Measurements from ENCODE around the gene IFT80.
A peak's percentile ranks its signal among the peaks of the same experiment; 100 is the strongest.
"Not testable (repeated sequence)": the region's sequence is repeated elsewhere in the genome, so short reads cannot be mapped to it uniquely, and the experiment has no call there.

IFT80 gene

GRCh38 chr3:160368804-160369203 lies 30.2 kb downstream of the IFT80 start:
- FAIRE-seq, result no peak
- DNase-seq (ENCODE audit: low spot score), result no peak

- DNase-seq (ENCODE audit: low spot score), result no peak
- FAIRE-seq, result no peak
Observed at GRCh38 chr3:160365869-160366522, 33.0 kb downstream of the IFT80 start.

DNA sequence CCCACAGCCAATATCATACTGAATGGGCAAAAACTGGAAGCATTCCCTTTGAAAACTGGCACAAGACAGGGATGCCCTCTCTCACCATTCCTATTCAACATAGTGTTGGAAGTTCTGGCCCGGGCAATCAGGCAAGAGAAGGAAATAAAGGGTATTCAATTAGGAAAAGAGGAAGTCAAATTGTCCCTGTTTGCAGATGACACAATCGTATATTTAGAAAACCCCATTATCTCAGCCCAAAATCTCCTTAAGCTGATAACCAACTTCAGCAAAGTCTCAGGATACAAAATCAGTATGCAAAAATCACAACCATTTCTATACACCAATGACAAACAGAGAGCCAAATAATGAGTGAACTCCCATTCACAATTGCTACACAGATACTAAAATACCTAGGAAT lies 36.1 kb downstream of the IFT80 start:
- FAIRE-seq, result not testable (repeated sequence)

DNA sequence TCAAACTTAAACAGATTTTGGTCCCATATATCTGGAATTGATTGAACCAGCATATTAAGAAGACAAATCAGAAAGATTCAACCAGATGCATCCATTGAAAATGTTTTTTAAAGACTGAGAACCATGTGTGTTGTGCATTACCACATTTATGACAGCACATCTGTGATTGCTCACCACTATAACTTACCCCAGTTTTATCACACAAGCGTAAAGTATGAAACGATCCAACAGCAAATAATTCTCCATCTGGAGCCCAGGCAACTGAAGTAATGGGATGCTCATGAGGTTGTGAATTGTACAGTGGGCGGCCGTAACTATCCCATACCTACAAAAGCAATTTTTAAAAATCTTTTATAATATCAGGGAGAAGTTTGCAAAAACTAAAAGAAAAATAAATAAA lies 43.2 kb downstream of the IFT80 start:
- DNase-seq (ENCODE audit: low spot score) (no peak), FAIRE-seq (no peak)

More for the DNA sequence above, 36.1 kb downstream of the IFT80 start:
- DNase-seq (ENCODE audit: low spot score), result not testable (repeated sequence)

DNA sequence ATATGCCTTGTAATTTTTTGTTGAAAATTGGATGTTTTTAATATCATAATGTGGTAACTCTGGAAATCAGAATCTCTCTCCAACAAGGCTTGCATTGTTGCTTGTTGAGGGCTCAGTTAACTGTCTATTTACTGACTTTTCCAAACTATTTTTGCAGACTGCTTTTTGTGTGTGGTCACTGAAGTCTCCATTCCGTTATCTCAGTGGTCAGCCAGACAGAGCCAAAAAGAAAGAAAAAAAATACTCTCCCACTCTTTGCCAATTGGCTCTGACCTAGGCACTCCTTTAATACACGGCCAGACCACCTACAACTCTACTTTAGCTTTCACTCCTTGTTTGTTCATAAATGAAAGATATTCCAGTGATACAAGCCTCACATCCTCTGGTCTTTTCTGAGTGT lies 52.5 kb downstream of the IFT80 start:
- DNase-seq (ENCODE audit: low spot score) (no peak), FAIRE-seq (no peak)

DNA sequence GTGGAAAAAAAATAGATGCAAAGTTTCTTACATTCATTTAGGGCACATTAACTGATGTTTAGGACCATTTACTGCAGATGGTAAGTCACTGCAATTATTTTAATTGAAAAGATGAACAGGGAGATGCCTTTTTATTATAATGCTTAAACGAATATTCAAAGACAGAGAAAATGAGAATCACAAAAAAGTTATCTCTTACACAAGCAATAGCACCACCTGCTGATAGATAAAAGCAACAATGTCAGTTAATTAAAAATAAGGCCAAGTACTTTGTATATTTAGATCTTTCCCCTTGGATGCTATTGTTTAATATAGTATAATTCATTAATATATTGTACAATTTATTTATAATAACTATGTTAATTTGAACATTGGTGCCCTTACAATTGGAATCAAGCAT lies 55.9 kb downstream of the IFT80 start:
- peak; percentile 82 for FAIRE-seq
- peak; percentile 43 for DNase-seq (ENCODE audit: low spot score)

- FAIRE-seq, result no peak
- no peak for DNase-seq (ENCODE audit: low spot score)
Observed at GRCh38 chr3:160340351-160340750, 58.7 kb downstream of the IFT80 start.

DNA sequence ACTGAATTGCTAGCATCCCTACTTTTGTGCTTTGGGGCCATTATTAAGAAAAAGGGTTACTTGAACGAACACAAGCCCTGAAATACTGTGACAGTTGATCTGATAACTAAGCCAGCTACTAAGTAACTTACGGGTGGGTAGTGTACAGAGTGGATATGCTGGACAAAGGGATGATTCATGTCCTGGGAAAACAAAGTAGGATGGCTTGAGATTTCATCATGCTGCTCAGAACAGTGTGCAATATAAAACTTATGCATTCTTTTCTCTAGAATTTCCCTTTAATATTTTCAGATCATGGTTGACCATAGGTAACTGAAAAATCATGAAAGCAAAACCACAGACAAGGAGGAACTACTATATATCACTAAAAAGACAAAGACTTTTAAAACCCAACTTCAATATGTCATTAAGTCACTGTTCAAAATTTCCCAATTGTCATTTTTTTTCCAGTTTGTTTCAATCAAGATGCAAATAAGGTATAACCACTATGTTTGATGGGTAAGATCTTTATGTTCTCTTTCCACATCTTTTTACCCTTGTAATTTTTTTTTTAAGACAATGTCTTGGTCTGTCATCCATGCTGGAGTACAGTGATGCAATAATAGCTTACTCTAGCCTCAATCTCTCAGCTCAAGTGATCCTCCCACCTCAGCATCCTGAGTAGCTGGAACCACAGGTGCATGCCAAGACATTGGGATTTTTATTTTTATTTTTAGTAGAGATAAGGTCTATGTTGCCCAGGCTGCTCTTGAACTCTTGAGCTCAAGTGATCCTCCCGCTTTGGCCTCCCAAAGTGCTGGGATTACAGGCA lies 67.7 kb downstream of the IFT80 start:
- peak; percentile 90 for FAIRE-seq
- peak; percentile 70 for DNase-seq (ENCODE audit: low spot score)

DNA sequence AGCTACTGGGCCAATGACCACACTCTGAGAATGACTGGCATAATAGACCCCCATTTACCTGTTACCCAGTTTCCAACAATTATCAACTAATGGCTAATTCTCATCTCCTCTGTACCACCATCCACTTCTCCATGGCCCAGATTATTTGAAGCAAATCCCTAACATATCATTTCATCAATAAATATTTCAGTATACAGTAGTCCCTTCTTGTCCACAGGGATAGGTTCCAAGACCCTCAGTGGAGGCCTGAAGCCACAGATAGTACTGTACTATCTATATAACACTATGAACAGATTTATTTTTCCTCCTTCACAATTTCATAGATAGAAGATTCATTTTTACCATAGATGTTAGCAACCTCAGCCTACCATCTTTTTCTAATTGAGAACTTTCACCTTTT lies 68.3 kb downstream of the IFT80 start:
- no peak for FAIRE-seq
- no peak for DNase-seq (ENCODE audit: low spot score)

DNA sequence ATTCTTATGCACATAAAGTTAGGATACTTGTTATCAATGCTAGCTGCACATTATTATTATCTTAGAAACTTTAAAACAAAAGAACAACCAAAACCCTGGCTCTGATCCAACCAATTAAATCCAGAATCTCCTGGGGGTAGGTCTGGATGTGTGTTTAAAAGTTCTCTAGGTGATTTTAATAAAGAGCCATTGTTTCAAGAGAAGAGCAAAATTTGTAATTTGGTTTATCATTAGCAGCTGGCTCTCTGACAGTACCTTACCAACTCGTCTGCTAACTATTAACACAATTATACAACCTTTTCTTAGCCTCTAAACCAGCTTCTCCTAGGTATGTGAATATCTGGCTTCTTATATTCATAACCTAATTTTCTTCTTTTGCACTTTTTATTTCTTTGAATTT lies 68.9 kb downstream of the IFT80 start:
- DNase-seq (ENCODE audit: low spot score), result no peak
- FAIRE-seq, result no peak

DNA sequence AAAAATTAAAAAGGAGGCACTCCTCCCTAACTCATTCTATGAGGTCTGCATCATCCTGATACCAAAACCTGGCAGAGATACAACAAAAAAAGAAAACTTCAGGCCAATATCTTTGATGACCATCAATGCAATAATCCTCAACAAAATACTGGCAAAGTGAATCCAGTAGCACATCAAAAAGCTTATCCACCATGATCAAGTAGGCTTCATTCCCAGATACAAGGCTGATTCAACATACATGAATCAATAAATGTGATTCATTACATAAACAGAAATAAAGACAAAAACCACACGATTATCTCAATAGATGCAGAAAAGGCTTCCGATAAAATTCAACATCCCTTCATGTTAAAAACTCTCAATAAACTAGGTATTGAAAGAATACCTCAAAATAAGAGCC lies 72.7 kb downstream of the IFT80 start:
- FAIRE-seq; DNase-seq (ENCODE audit: low spot score): not testable (repeated sequence)

DNA sequence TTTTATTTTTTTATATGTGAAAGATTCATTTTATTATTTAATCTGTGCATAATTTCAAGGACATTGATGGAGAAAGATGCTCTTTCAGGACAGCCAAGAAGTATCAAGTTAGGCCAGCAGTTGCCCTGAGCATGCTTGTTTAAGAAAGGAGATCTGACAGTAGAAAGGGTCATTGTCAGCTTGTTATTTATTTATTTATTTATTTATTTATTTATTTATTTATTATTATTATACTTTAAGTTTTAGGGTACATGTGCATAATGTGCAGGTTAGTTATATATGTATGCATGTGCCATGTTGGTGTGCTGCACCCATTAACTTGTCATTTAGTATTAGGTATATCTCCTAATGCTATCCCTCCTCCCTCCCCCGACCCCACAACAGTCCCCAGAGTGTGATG lies 77.2 kb downstream of the IFT80 start:
- not testable (repeated sequence) for FAIRE-seq; DNase-seq (ENCODE audit: low spot score)

GRCh38 chr3:160319322-160319721 lies 79.7 kb downstream of the IFT80 start:
- DNase-seq (ENCODE audit: low spot score) (no peak), FAIRE-seq (no peak)

GRCh38 chr3:160314995-160315394 lies 84.0 kb downstream of the IFT80 start:
- DNase-seq (ENCODE audit: low spot score) (no peak), FAIRE-seq (no peak)

DNA sequence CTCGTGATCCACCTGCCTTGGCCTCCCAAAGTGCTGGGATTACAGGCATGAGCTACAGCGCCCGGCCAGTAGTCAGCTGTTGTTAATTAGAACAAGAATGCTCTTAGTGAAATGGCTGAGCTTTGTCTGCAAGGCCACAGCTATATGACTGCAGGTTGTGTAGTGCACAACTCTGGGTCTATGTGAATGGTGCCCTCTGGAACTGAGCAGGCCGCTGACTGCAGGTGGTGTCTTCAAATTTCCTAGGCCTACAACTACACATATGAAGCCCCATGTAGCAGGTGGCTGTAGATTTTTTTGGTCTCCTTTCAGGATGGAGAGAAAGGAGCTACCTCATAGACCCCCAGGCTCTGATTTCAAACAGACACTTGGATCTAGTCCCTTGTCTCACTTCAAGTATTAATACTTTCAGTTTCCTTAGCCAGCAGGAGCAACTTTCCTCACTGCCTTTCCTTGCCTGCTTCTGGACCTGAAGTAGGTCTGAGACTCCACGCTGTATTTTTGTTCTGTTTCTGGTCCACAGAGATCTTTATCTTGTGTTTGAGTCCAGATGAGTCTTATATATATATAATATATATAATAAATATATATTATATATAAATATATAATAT lies 86.9 kb downstream of the IFT80 start:
- FAIRE-seq, result no peak
- DNase-seq (ENCODE audit: low spot score), result no peak

DNA sequence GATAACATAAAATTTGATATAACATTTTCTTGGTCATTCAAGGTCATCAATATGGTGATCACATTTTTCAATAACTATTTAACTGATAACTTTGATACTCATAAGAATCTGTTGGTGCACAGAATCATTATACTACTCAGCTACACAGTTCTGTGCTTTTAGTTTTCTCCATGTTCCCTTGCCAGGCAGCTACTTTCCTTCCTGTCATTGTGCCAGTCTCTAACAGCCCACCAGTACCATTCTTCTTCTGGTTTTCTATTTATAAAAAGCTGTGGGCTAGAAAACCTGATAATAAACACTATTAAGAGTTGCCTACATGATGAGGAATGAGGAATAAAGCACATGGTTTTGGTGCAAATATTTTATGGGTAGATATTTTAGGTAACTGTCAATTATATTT lies 96.2 kb downstream of the IFT80 start:
- no peak for DNase-seq (ENCODE audit: low spot score)
- FAIRE-seq, result no peak

DNA sequence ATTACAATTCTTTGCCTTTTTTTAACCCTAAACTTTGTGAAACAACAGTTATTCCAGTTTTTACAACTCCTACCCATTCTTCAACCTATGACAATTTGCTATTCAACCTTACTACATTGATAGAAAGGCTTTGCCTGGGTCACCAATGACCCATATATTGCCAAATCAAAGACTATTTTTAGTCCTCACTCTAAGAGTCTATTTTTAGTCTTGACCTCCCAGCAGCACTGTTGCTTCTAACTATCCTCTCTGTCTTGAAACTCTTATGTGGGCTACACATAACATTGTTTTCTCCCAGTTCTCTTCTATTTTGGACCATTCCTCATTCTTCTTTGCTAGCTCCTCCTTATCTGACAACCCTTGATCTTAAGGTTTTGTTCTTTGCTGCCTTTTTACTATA lies 102.4 kb downstream of the IFT80 start:
- DNase-seq (ENCODE audit: low spot score) (no peak), FAIRE-seq (no peak)

GRCh38 chr3:160291909-160292299 lies 107.1 kb downstream of the IFT80 start:
- DNase-seq (ENCODE audit: low spot score) (no peak), FAIRE-seq (no peak)

GRCh38 chr3:160291290-160291908 lies 107.6 kb downstream of the IFT80 start:
- no peak for DNase-seq (ENCODE audit: low spot score)

DNA sequence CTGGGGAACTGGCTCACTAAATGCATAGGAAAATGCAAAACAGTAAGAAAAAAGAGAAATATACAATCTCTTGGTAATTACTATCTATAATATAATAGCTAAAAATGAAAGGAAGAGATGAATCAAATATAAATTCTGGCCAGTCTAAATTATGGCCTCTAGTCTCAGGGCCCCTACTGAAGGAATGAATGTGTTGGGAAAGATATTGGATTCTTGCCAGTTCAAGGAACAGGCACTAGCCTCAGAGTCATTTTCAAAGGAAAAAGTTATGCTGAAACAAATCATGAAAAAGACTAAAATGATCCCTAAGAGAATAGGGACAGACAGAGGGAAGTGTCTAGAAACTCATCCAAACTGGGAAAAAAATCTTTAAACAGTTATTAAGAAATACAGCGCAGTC lies 111.4 kb downstream of the IFT80 start:
- DNase-seq (ENCODE audit: low spot score) (no peak), FAIRE-seq (no peak)

More at GRCh38 chr3:160291290-160291908, 107.6 kb downstream of the IFT80 start:
- FAIRE-seq, result no peak

GRCh38 chr3:160286231-160286630 lies 112.8 kb downstream of the IFT80 start:
- DNase-seq (ENCODE audit: low spot score) (no peak), FAIRE-seq (no peak)

DNA sequence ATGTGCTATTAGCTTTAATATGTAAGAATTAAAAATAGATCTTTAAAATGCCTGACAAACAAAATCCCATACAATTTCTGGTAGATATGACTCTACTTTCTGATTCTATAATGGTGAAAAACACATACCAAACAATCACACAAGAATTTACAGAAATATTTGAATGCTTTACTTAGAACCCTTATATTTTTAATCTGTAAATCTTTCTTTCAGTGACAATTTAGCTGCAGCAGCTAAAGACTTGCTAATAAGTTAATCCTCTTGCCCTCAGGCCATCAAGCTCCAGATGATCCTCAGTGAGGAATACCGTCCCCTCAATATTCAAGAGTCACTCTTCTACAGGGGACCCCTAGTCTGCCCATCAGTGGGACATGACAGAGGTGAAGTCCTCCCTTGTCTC lies 118.2 kb downstream of the IFT80 start:
- DNase-seq (ENCODE audit: low spot score) (no peak), FAIRE-seq (no peak)

Measured in RCC 7860 (cell line).